Measurements from ENCODE around the gene GTSE1. TPM values are rescaled to one million over a fixed set of nuclear protein-coding genes. Genes with fewer than 3 reads are reported as not detected.

GTSE1 gene
- total and polyA plus RNA-seq, 4 donors = 1.0 to 2.3 (median 1.2) TPM

- Histone ChIP-seq H3K27ac (ENCODE audit: low read depth in 1 of 2, low read length in 1 of 2) (peak overlapping the region in 1 of 2 donors; percentile 72), H3K27me3 (ENCODE audit: control insufficient read depth in 3 of 3, insufficient read depth in 3 of 3, low read length in 2 of 3) (no peaks in the 10 kb centered on the region), H3K9me3 (ENCODE audit: control insufficient read depth in 4 of 4, insufficient read depth in 3 of 4, low read length in 3 of 4) (peaks cover 0 to 4% (median 0%) of the 10 kb centered on the region in 4 donors), H3K4me1 (ENCODE audit: control insufficient read depth in 5 of 5, insufficient read depth in 5 of 5, low read length in 5 of 5) (peaks cover 0 to 13% (median 0%) of the 10 kb centered on the region in 5 donors), H3K9ac (ENCODE audit: insufficient read depth in 1 of 2, low read length in 2 of 2) (no peak overlapping the region), H3K4me3 (no peak overlapping the region), H3K36me3 (ENCODE audit: control insufficient read depth in 4 of 4, insufficient read depth in 4 of 4, low read length in 4 of 4) (peaks cover 15 to 55% (median 19%) of the 10 kb centered on the region in 4 donors)
- no peak for DNase-seq
- ATAC-seq (ENCODE audit: insufficient read depth, low FRiP score) = no peak
- WGBS, 2 donors = 90 to 95% methylated on average over 7 of the region's 7 CpGs
- no peak for TF ChIP-seq CTCF (IDR thresholded peaks at IDR 0.05; ENCODE audit: control extremely low read depth, extremely low read depth)
Observed at GRCh38 chr22:46288846-46289243, 7.8 kb upstream of the GTSE1 start.

GRCh38 chr22:46289244-46289891, 7.3 kb upstream of the GTSE1 start:
- no peak overlapping the region for H3K4me3 ChIP-seq
- H3K27me3 ChIP-seq (ENCODE audit: control insufficient read depth in 3 of 3, insufficient read depth in 3 of 3, low read length in 2 of 3) = no peaks in the 10 kb centered on the region
- TF ChIP-seq CTCF (IDR thresholded peaks at IDR 0.05; ENCODE audit: control extremely low read depth, extremely low read depth) = no peak
- 91% methylated on average over 31 to 33 of the region's 33 CpGs for WGBS, 2 donors
- H3K9ac ChIP-seq (ENCODE audit: insufficient read depth in 1 of 2, low read length in 2 of 2) = no peak overlapping the region
- H3K4me1 ChIP-seq (ENCODE audit: control insufficient read depth in 5 of 5, insufficient read depth in 5 of 5, low read length in 5 of 5) = peaks cover 0 to 13% (median 0%) of the 10 kb centered on the region in 5 donors
- peaks cover 15 to 50% (median 15%) of the 10 kb centered on the region in 4 donors for H3K36me3 ChIP-seq (ENCODE audit: control insufficient read depth in 4 of 4, insufficient read depth in 4 of 4, low read length in 4 of 4)
- DNase-seq (no peak), ATAC-seq (ENCODE audit: insufficient read depth, low FRiP score) (no peak)
- peak overlapping the region in 1 of 2 donors; percentile 41 for H3K27ac ChIP-seq (ENCODE audit: low read depth in 1 of 2, low read length in 1 of 2)
- peaks cover 0 to 4% (median 0%) of the 10 kb centered on the region in 4 donors for H3K9me3 ChIP-seq (ENCODE audit: control insufficient read depth in 4 of 4, insufficient read depth in 3 of 4, low read length in 3 of 4)

DNA sequence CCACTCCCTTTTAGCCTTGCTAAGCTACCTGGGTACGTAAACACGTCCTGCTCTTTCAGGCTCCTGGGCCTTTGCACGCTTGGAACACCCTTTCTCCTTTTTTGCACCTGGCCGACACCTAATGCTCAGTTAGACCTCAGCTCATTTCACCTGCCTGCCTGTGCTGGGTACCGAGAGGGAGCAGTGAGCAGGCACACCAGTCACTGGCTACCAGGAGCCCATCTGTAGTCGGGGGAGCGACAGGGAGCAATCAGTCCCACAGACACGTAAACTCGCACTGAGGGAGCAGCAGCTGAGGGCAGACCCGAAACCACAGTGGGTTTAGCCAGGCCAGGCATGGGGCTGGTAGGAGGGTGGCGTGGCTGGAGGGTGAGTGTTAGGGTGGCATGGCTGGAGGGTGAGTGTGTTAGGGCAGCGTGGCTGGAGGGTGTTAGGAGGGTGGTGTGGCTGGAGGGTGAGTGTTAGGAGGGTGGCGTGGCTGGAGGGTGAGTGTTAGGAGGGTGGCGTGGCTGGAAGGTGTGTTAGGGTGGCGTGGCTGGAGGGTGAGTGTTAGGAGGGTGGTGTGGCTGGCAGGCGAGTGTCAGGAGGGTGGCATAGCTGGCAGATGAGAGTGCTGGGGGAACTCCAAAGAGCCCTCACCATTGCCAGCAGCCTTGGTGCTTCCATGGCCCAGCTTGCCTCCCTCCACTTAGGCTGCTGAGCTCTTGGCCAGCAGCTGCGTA, 6.4 kb upstream of the GTSE1 start:
- no peak for TF ChIP-seq CTCF (IDR thresholded peaks at IDR 0.05; ENCODE audit: control extremely low read depth, extremely low read depth)
- peak overlapping the region; percentile 32 to 43 for H3K27ac ChIP-seq (ENCODE audit: low read depth in 1 of 2, low read length in 1 of 2)
- peaks cover 9 to 49% (median 13%) of the 10 kb centered on the region in 4 donors for H3K36me3 ChIP-seq (ENCODE audit: control insufficient read depth in 4 of 4, insufficient read depth in 4 of 4, low read length in 4 of 4)
- H3K27me3 ChIP-seq (ENCODE audit: control insufficient read depth in 3 of 3, insufficient read depth in 3 of 3, low read length in 2 of 3) = no peaks in the 10 kb centered on the region
- no peak for ATAC-seq (ENCODE audit: insufficient read depth, low FRiP score)
- H3K4me1 ChIP-seq (ENCODE audit: control insufficient read depth in 5 of 5, insufficient read depth in 5 of 5, low read length in 5 of 5) = peaks cover 0 to 13% (median 0%) of the 10 kb centered on the region in 5 donors
- H3K9me3 ChIP-seq (ENCODE audit: control insufficient read depth in 4 of 4, insufficient read depth in 3 of 4, low read length in 3 of 4) = peaks cover 0 to 4% (median 0%) of the 10 kb centered on the region in 4 donors
- no peak overlapping the region for H3K9ac ChIP-seq (ENCODE audit: insufficient read depth in 1 of 2, low read length in 2 of 2)
- 95% methylated on average over 17 of the region's 17 CpGs for WGBS, 2 donors
- no peak for DNase-seq
- no peak overlapping the region for H3K4me3 ChIP-seq
